KMS-11 (cell line): Measurements from ENCODE around the gene SCN1A.

Experiments used
- H2AFZ ChIP-seq: fragments of 200-600 bp; sonication (generic); 2 replicates; pipeline ENCODE4 v1.6.1; 2016; ENCODE audit warnings: antibody characterized with exemption, mixed run types, low read depth
- H3K27ac ChIP-seq: fragments of 200-600 bp; sonication (generic); 2 replicates; pipeline ENCODE4 v1.6.1; 2016; ENCODE audit warnings: mild to moderate bottlenecking, mixed run types
- H3K27me3 ChIP-seq: fragments of 200-600 bp; sonication (generic); 2 replicates; pipeline ENCODE4 v1.6.1; 2017; ENCODE audit warnings: mild to moderate bottlenecking, low read depth, mixed run types, moderate library complexity; ENCODE audit not compliant: insufficient read depth
- H3K36me3 ChIP-seq: fragments of 200-600 bp; sonication (generic); 2 replicates; pipeline ENCODE4 v1.6.1; 2017; ENCODE audit warnings: mild to moderate bottlenecking, mixed run types; ENCODE audit not compliant: insufficient read depth
- H3K4me1 ChIP-seq: fragments of 200-600 bp; sonication (generic); 2 replicates; pipeline ENCODE4 v1.6.1; 2016; ENCODE audit warnings: mild to moderate bottlenecking, low read depth, mixed run types; ENCODE audit not compliant: poor library complexity, severe bottlenecking
- H3K4me2 ChIP-seq: fragments of 200-600 bp; sonication (generic); 2 replicates; pipeline ENCODE4 v1.7.0; 2016; ENCODE audit warnings: mild to moderate bottlenecking, mixed run types
- H3K4me3 ChIP-seq: fragments of 200-600 bp; sonication (generic); IDR thresholded peaks from 2 replicates; pipeline ENCODE4 v1.6.1; 2017; ENCODE audit warnings: low read depth, low read length, mixed read lengths; ENCODE audit not compliant: insufficient read depth
- H3K79me2 ChIP-seq: fragments of 200-600 bp; sonication (generic); 2 replicates; pipeline ENCODE4 v1.6.1; 2016; ENCODE audit warnings: low read depth, mixed run types; ENCODE audit not compliant: insufficient read depth
- H3K9ac ChIP-seq: fragments of 200-600 bp; sonication (generic); 2 replicates; pipeline ENCODE4 v1.6.1; 2016; ENCODE audit warnings: mild to moderate bottlenecking, mixed run types
- H4K20me1 ChIP-seq: fragments of 200-600 bp; sonication (generic); 2 replicates; pipeline ENCODE4 v1.6.1; 2016; ENCODE audit warnings: mild to moderate bottlenecking, mixed run types; ENCODE audit not compliant: insufficient read depth
- TF ChIP-seq, protein P1 (sequence below): fragments of 200-600 bp; sonication (generic); conservative IDR thresholded peaks from 2 replicates; pipeline ENCODE4 v1.6.1; 2017; ENCODE audit warnings: low read depth, mild to moderate bottlenecking, antibody characterized with exemption, low read length, moderate library complexity, mixed read lengths

The SCN1A gene

DNA sequence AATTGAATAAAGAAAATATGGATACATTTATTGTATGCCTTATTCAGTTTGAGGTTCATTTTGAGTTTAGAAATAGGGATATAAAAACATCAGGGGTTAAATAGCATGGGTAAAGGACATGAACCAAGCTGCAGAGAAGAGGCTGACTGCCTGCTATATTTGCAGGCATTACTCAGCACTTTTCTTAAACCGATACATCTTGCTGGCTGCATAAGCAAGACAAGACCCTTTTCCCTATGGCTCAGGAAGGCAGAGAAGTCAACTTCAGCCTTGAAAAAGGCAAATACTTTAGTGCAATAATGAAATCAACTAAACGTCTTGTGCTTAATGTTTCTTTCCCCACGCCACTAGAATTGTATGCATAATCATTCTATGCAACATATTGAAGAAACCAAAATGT lies 36.4 kb downstream of the SCN1A start:
- Histone ChIP-seq H3K4me3 (no peak overlapping the region), H3K27me3 (no peaks in the 10 kb centered on the region), H4K20me1 (no peaks in the 10 kb centered on the region), H3K9ac (no peak overlapping the region), H3K4me1 (no peaks in the 10 kb centered on the region), H3K4me2 (no peak overlapping the region), H3K36me3 (no peaks in the 10 kb centered on the region), H3K79me2 (no peaks in the 10 kb centered on the region), H3K27ac (no peak overlapping the region), H2AFZ (no peak overlapping the region)
- TF ChIP-seq, protein P1, sequence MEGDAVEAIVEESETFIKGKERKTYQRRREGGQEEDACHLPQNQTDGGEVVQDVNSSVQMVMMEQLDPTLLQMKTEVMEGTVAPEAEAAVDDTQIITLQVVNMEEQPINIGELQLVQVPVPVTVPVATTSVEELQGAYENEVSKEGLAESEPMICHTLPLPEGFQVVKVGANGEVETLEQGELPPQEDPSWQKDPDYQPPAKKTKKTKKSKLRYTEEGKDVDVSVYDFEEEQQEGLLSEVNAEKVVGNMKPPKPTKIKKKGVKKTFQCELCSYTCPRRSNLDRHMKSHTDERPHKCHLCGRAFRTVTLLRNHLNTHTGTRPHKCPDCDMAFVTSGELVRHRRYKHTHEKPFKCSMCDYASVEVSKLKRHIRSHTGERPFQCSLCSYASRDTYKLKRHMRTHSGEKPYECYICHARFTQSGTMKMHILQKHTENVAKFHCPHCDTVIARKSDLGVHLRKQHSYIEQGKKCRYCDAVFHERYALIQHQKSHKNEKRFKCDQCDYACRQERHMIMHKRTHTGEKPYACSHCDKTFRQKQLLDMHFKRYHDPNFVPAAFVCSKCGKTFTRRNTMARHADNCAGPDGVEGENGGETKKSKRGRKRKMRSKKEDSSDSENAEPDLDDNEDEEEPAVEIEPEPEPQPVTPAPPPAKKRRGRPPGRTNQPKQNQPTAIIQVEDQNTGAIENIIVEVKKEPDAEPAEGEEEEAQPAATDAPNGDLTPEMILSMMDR, result no peak

DNA sequence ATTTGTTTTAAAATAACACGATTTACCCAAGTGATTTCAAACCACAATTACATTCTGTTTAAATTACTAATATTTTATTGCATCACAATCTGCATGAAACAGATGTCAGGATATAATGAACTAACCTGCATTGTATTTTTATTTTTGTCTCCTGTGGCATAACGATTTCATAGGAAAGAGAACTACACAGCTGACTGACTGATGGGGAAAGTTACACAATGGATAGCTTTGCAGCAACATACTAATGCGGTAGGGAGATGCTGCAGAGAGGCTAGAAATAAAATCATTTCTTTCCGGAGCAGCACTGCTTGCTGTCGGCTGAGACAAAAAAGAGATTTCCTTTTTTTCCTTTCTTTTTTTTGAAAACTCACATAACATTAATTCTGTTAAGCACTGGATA lies 36.9 kb downstream of the SCN1A start:
- Histone ChIP-seq H2AFZ (no peak overlapping the region), H3K4me1 (no peaks in the 10 kb centered on the region), H3K79me2 (no peaks in the 10 kb centered on the region), H3K27ac (no peak overlapping the region), H4K20me1 (no peaks in the 10 kb centered on the region), H3K4me2 (no peak overlapping the region), H3K9ac (no peak overlapping the region), H3K36me3 (no peaks in the 10 kb centered on the region), H3K4me3 (no peak overlapping the region), H3K27me3 (no peaks in the 10 kb centered on the region)
- TF ChIP-seq, protein P1, result no peak

DNA sequence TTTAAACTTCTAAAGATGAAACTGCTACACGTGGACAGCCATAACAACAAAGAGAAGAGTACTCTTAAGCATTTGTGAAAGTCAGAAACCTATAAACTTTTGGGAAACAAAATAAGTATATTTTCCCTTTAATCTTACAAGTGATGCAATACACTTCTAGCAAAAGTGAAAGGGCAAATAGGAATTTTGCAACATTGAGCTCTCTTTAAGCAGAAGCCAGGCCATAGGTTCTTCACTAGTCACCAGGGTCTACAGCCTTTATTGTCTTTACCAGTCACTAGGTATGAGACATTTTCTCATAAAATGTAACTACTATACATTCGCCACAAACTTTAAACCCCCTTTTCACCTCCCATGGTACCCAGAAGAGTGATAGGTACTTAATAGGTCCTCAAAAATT lies 37.5 kb downstream of the SCN1A start:
- H3K27me3 ChIP-seq, result no peaks in the 10 kb centered on the region
- no peaks in the 10 kb centered on the region for H3K79me2 ChIP-seq
- H3K4me2 ChIP-seq, result no peak overlapping the region
- no peaks in the 10 kb centered on the region for H3K36me3 ChIP-seq
- no peak overlapping the region for H3K4me3 ChIP-seq
- TF ChIP-seq, protein P1, result no peak
- H2AFZ ChIP-seq, result no peak overlapping the region
- H3K27ac ChIP-seq, result no peak overlapping the region
- H3K4me1 ChIP-seq, result no peaks in the 10 kb centered on the region
- no peak overlapping the region for H3K9ac ChIP-seq
- no peaks in the 10 kb centered on the region for H4K20me1 ChIP-seq

DNA sequence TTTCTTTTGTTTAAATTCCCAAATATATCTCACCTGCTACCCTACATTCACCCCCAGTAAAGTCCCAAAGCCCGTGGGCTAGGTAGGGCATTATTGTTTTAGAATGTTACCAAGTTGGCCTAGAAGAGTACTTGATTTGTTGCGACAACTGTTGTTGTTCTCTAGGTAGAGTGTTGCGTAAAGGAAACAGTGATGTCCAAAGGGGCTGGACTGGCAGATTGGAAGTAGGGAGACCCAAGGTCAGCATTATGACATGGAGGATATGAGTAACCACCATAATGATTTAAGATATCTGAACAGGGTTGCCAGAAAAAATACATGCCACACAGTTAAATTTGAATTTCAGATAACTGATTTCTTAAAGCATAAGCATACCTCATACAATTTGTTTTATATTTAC lies 39.2 kb downstream of the SCN1A start:
- TF ChIP-seq, protein P1, result no peak

More for the DNA sequence above, 39.2 kb downstream of the SCN1A start:
- Histone ChIP-seq H3K4me1 (no peaks in the 10 kb centered on the region), H4K20me1 (no peaks in the 10 kb centered on the region), H3K79me2 (no peaks in the 10 kb centered on the region), H3K27me3 (no peaks in the 10 kb centered on the region), H3K27ac (no peak overlapping the region), H3K9ac (no peak overlapping the region), H3K36me3 (no peaks in the 10 kb centered on the region), H2AFZ (no peak overlapping the region), H3K4me3 (no peak overlapping the region), H3K4me2 (no peak overlapping the region)
